HepG2 (cell line): ENCODE results near the gene C20orf96. TPM values are rescaled to one million over a fixed set of nuclear protein-coding genes. Genes with fewer than 3 reads are reported as not detected.
A peak's percentile ranks its signal among the peaks of the same experiment; 100 is the strongest.

Experiments used
- ARNT ChIP-seq: fragments of 450-650 bp; IDR thresholded peaks from 2 replicates; pipeline ENCODE4 v1.6.1; 2017
- ASH2L ChIP-seq: fragments of 300-600, 200-600 bp; sonication (generic); IDR thresholded peaks from 2 replicates; pipeline ENCODE4 v1.7.0; 2017; ENCODE audit warnings: low read depth, mild to moderate bottlenecking, moderate library complexity, mixed read lengths, low read length; ENCODE audit not compliant: insufficient read length
- ESRRA ChIP-seq: sonication (generic); formaldehyde crosslinking; IDR thresholded peaks from 2 replicates; pipeline ENCODE4 v1.5.1; 2020; ENCODE audit warnings: mild to moderate bottlenecking, low read depth, missing genetic modification reagents
- GATA4 ChIP-seq: sonication (generic); IDR thresholded peaks from 2 replicates; pipeline ENCODE4 v1.6.1; 2016; ENCODE audit warnings: antibody characterized with exemption, low read depth, borderline replicate concordance
- HINFP ChIP-seq: sonication (generic); formaldehyde crosslinking; IDR thresholded peaks from 2 replicates; pipeline ENCODE4 v1.4.0; 2020; ENCODE audit warnings: low read depth, mild to moderate bottlenecking, missing genetic modification reagents
- JARID2 ChIP-seq: sonication (generic); formaldehyde crosslinking; IDR thresholded peaks from 2 replicates; pipeline ENCODE4 v1.8.1; 2023; ENCODE audit warnings: missing genetic modification reagents, inconsistent platforms; ENCODE audit not compliant: insufficient replicate concordance
- KLF16 ChIP-seq, 2 experiments: sonication (generic) in 1 of 2; formaldehyde crosslinking in 1 of 2; IDR thresholded peaks; 2 replicates each; pipeline versions ENCODE4 v1.6.1 to v1.8.0; 2016 to 2023; ENCODE audit warnings: missing genetic modification reagents in 2 of 2, missing compliant biosample characterization in 1 of 2
- KLF6 ChIP-seq: IDR thresholded peaks from 2 replicates; pipeline ENCODE4 v1.8.0; 2016; ENCODE audit warnings: missing biosample characterization, missing genetic modification reagents
- MAF1 ChIP-seq: sonication (generic); formaldehyde crosslinking; IDR thresholded peaks from 2 replicates; pipeline ENCODE4 v1.5.0; 2020; ENCODE audit warnings: missing genetic modification reagents, borderline replicate concordance
- MXD4 ChIP-seq: IDR thresholded peaks from 2 replicates; pipeline ENCODE4 v1.6.1; 2016; ENCODE audit warnings: mild to moderate bottlenecking, missing biosample characterization, missing genetic modification reagents
- MYNN ChIP-seq: sonication (generic); formaldehyde crosslinking; IDR thresholded peaks from 2 replicates; pipeline ENCODE4 v1.4.0; 2020; ENCODE audit warnings: mild to moderate bottlenecking, low read depth, missing genetic modification reagents
- NKX3-1 ChIP-seq: sonication (generic); formaldehyde crosslinking; IDR thresholded peaks from 2 replicates; pipeline ENCODE4 v1.5.0; 2020; ENCODE audit warnings: missing genetic modification reagents
- NRL ChIP-seq: sonication (generic); formaldehyde crosslinking; IDR thresholded peaks from 2 replicates; pipeline ENCODE4 v1.5.0; 2020; ENCODE audit warnings: missing genetic modification reagents, mild to moderate bottlenecking, moderate library complexity, borderline replicate concordance
- POLR2AphosphoS5 ChIP-seq: IDR thresholded peaks from 2 replicates; pipeline ENCODE4 v1.6.1; 2012; ENCODE audit warnings: low read depth, low read length
- PRDM15 ChIP-seq: sonication (generic); formaldehyde crosslinking; IDR thresholded peaks from 2 replicates; pipeline ENCODE4 v1.4.0; 2020; ENCODE audit warnings: missing genetic modification reagents
- RARA ChIP-seq: IDR thresholded peaks from 2 replicates; pipeline ENCODE4 v1.6.1; 2016; ENCODE audit warnings: missing genetic modification reagents, missing compliant biosample characterization
- SMAD3 ChIP-seq: sonication (generic); formaldehyde crosslinking; IDR thresholded peaks from 2 replicates; pipeline ENCODE4 v1.4.0; 2020; ENCODE audit warnings: missing genetic modification reagents
- SMC3 ChIP-seq: IDR thresholded peaks from 2 replicates; pipeline ENCODE4 v1.6.1; 2011; ENCODE audit warnings: low read length, improper control_type of control experiment
- U2AF1 ChIP-seq: fragments of 200-400 bp; formaldehyde crosslinking; optimal IDR thresholded peaks from 2 replicates; pipeline ENCODE3; 2017; ENCODE audit warnings: mild to moderate bottlenecking, low read depth, low read length
- ZFP37 ChIP-seq: sonication (generic); formaldehyde crosslinking; IDR thresholded peaks from 2 replicates; pipeline ENCODE4 v1.4.0; 2020; ENCODE audit warnings: missing genetic modification reagents, borderline replicate concordance
- ZFY ChIP-seq: sonication (generic); formaldehyde crosslinking; IDR thresholded peaks from 2 replicates; pipeline ENCODE4 v1.4.0; 2020; ENCODE audit warnings: missing genetic modification reagents
- ZNF337 ChIP-seq: sonication (generic); formaldehyde crosslinking; IDR thresholded peaks from 2 replicates; pipeline ENCODE4 v1.5.1; 2020; ENCODE audit warnings: missing genetic modification reagents, low read depth, mild to moderate bottlenecking, borderline replicate concordance
- ZNF652 ChIP-seq: IDR thresholded peaks from 2 replicates; pipeline ENCODE4 v1.6.1; 2016; ENCODE audit warnings: low read depth, borderline replicate concordance
- ZNF660 ChIP-seq: sonication (generic); formaldehyde crosslinking; IDR thresholded peaks from 2 replicates; pipeline ENCODE4 v1.5.1; 2020; ENCODE audit warnings: mild to moderate bottlenecking, low read depth, missing genetic modification reagents, borderline replicate concordance
- ZSCAN31 ChIP-seq: sonication (generic); formaldehyde crosslinking; IDR thresholded peaks from 2 replicates; pipeline ENCODE4 v1.5.0; 2020; ENCODE audit warnings: low read depth, mild to moderate bottlenecking, missing genetic modification reagents
- polyA plus RNA-seq, 8 experiments: library from polyadenylated mRNA; depleted of rRNA in 3 of 8; stranded (reverse) in 7 of 8; unstranded in 1 of 8; fragments of >200 nt; fragmentation: Illumina TruSeq in 4 of 8; extraction: Trizol in 4 of 8; gene quantifications; 2 replicates each; pipeline versions ENCODE4 v1.2.1 to v1.2.3, GENCODE V29; 2011 to 2016; ENCODE audit warnings: low read depth in 4 of 8, missing spikeins in 1 of 8, mixed read lengths in 1 of 8; ENCODE audit not compliant: insufficient read depth in 1 of 8
- total RNA-seq, 5 experiments: library from RNA; depleted of rRNA; stranded (reverse); fragments of >200 nt; fragmentation: Illumina TruSeq; extraction: Trizol; gene quantifications; 2 replicates each; pipeline ENCODE4 v1.2.3, GENCODE V29; 2016; ENCODE audit warnings: low read depth in 1 of 5

Gene C20orf96
- total and polyA plus RNA-seq, 2 of the 13 experiments (the other 11 are each of a cell fraction or from before 2014, with no cell fraction given), result 3.8 to 20.6 TPM

- peak; percentile 95 for TF ChIP-seq NRL
- TF ChIP-seq MXD4 (CRISPR knock-in tag), result peak; percentile 100
- peak; percentile 32 for TF ChIP-seq JARID2 (CRISPR knock-in tag)
- TF ChIP-seq MAF1 (CRISPR knock-in tag), result peak; percentile 92
- peak; percentile 98 for TF ChIP-seq NKX3-1 (CRISPR knock-in tag)
- peak; percentile 100 for TF ChIP-seq KLF6 (CRISPR knock-in tag)
- TF ChIP-seq PRDM15 (CRISPR knock-in tag), result peak; percentile 79
- no peak for TF ChIP-seq ARNT
- TF ChIP-seq ZFP37 (CRISPR knock-in tag), result peak; percentile 97; the same call in 1 of the 2 replicates
- no peak for TF ChIP-seq SMC3
- no peak; the same call in 1 of the 2 replicates for TF ChIP-seq ZNF652 (CRISPR knock-in tag)
- peak; percentile 88 for TF ChIP-seq ZFY
- peak; percentile 60; the same call in 1 of the 2 replicates for TF ChIP-seq ZNF660 (CRISPR knock-in tag)
- TF ChIP-seq POLR2AphosphoS5, result peak; percentile 78
- peak; percentile 93 for TF ChIP-seq HINFP (CRISPR knock-in tag)
- TF ChIP-seq KLF16 (CRISPR knock-in tag; IDR thresholded peaks at IDR 0.05), result peak; percentile 79 to 99; a peak in 3 of 4 replicates
- TF ChIP-seq RARA (CRISPR knock-in tag), result peak; percentile 86
- TF ChIP-seq SMAD3 (CRISPR knock-in tag), result peak; percentile 87
- peak; percentile 72 for TF ChIP-seq GATA4
- TF ChIP-seq MYNN (CRISPR knock-in tag), result no peak; the same call in 1 of the 2 replicates
- peak; percentile 99 for TF ChIP-seq ESRRA (CRISPR knock-in tag)
- peak; percentile 73 for TF ChIP-seq ASH2L
- no peak for TF ChIP-seq ZNF337 (CRISPR knock-in tag)
- TF ChIP-seq U2AF1, result peak; percentile 41
- TF ChIP-seq ZSCAN31 (CRISPR knock-in tag), result peak; percentile 95
Measured at GRCh38 chr20:324177-325044, 33.9 kb upstream of the C20orf96 start (continued).
